Upper lobe of right lung (tissue), 1 donor: ENCODE measurements around the gene UNC5C. TPM values are rescaled to one million over a fixed set of nuclear protein-coding genes. Genes with fewer than 3 reads are reported as not detected.
A peak's percentile ranks its signal among the peaks of the same experiment; 100 is the strongest.

Experiments
- ATAC-seq: fragments of 200-7000 bp; cut with Tn5 transposase; one replicate; pipeline ENCODE4 v1.9.1; 2020; ENCODE audit warnings: mild to moderate bottlenecking, moderate library complexity
- DNase-seq: peaks from one replicate; pipeline ENCODE4 v3.0.0-alpha.2; 2020
- H3K27ac ChIP-seq: fragments of 200-600 bp; one replicate; pipeline ENCODE4 v1.8.0; 2022
- H3K27me3 ChIP-seq: fragments of 200-600 bp; one replicate; pipeline ENCODE4 v1.8.0; 2022; ENCODE audit warnings: mild to moderate bottlenecking
- H3K36me3 ChIP-seq: fragments of 200-600 bp; one replicate; pipeline ENCODE4 v1.8.0; 2022
- H3K4me1 ChIP-seq: fragments of 200-600 bp; one replicate; pipeline ENCODE4 v1.8.0; 2022
- H3K4me3 ChIP-seq: fragments of 200-600 bp; one replicate; pipeline ENCODE4 v1.8.0; 2022; ENCODE audit warnings: mild to moderate bottlenecking
- H3K9me3 ChIP-seq: fragments of 200-600 bp; one replicate; pipeline ENCODE4 v1.8.0; 2022
- intact Hi-C: fragments of 100-400 bp; cut with DNase I; formaldehyde crosslinking; loops from one replicate; pipeline ENCODE4 v1.11.0; 2022
- total RNA-seq: library from RNA; stranded (reverse); fragmentation: NEBNext Ultra II Directional; extraction: Animal tissue kit (Norgen Biotek cat#: 25700); gene quantifications from one replicate; pipeline ENCODE4 v1.2.1, GENCODE V29; 2021
- TF ChIP-seq, protein P1 (sequence below): fragments of 200-600 bp; IDR thresholded peaks from one replicate; pipeline ENCODE4 v1.8.0; 2022; ENCODE audit warnings: antibody characterized with exemption
- donor health status: DM: no; HTN: yes; CAD: no; lungs with severe emphysema.

UNC5C gene
- total RNA-seq, 1 donor from 2014 or later = 6.7 TPM

DNA sequence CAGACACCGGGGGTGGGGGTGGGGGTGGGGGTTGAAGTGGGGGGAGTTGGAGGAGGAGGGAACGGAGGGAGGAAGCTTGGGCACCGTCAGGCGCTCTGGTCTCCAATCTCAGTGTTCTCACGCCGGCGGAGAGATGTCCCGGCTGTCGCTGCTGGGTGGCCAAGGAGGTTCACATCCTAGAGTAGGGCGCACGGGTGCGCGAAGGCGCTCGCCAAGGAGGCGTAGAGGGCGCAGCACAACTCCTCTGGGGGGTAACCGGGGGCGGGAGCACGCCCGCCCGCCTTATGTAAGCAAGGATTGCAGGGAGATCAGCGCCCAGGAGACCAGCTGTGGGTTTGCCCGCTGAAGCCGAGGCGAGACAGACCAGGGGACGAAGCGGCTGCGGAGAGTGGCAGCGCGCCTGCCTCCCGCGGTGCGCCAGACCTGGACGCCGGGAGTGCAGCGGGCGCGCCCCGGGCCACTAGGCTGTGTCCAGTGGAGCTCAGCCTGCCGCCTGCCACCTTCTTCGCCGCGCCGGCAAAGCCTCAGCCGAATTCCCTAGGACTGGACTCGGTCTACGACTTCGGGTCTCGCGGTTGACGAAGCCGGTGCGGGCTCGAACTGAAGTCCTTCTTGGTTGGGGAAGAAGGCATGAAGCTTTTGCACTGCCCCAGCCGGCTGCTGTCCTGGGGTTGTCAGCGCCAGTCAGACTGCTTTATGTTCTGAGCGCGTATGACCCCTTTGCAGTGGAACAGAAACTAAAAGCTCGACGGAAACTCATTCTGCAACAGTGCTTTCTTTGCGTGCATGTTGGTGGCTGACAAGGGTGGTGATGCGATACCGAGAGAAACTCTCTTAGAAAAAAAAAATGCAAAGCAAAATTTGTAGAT, 707 bp upstream of the UNC5C start:
- H3K4me3 ChIP-seq = peak overlapping the region; percentile 56
- H3K27ac ChIP-seq = peak overlapping the region; percentile 84
- no peaks in the 10 kb centered on the region for H3K4me1 ChIP-seq
- TF ChIP-seq, protein P1, sequence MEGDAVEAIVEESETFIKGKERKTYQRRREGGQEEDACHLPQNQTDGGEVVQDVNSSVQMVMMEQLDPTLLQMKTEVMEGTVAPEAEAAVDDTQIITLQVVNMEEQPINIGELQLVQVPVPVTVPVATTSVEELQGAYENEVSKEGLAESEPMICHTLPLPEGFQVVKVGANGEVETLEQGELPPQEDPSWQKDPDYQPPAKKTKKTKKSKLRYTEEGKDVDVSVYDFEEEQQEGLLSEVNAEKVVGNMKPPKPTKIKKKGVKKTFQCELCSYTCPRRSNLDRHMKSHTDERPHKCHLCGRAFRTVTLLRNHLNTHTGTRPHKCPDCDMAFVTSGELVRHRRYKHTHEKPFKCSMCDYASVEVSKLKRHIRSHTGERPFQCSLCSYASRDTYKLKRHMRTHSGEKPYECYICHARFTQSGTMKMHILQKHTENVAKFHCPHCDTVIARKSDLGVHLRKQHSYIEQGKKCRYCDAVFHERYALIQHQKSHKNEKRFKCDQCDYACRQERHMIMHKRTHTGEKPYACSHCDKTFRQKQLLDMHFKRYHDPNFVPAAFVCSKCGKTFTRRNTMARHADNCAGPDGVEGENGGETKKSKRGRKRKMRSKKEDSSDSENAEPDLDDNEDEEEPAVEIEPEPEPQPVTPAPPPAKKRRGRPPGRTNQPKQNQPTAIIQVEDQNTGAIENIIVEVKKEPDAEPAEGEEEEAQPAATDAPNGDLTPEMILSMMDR = no peak
- peaks cover 12% of the 10 kb centered on the region for H3K27me3 ChIP-seq
- ATAC-seq = peak; percentile 71
- peak; percentile 75 for DNase-seq
- intact Hi-C loops = no loop called here
- H3K9me3 ChIP-seq = no peaks in the 10 kb centered on the region
- H3K36me3 ChIP-seq = no peaks in the 10 kb centered on the region

DNA sequence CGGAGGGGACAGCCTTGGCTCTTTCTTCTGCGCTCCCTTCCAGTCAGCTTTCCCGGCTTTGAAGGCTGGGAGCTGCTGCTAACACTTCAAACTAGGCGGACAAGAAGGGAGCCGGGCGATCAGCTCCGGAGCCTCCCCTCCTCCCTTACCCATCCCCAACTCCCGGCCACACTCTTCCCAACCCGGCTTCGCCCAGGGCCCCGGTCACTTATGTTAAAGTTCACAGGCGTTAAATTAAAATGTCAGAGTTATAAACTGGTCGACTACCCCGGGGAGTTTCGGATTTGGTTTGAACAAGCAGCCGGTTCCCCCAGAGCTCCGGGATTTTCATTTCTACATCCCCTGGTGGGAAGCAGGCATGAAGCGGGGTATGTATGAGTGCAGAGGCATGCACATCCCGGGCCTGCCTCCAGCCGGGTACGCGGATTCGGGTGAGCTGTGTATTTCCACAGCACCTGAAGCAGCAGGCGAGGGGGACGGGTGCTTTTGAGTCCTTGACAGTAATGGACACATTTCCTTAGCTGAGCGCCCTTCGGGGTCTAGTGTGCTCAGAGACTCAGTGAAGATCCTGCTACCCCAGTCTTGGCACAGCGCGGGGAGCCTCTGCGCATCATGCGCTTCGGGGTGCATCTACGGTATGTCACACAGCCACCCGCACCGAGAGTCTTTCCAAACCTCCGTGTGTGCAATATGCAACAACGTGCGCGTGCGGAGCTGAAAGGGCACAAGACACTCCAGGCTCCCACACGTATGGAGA, 880 bp downstream of the UNC5C start:
- ATAC-seq (peak; percentile 19), DNase-seq (no peak)
- H3K9me3 ChIP-seq = no peaks in the 10 kb centered on the region
- TF ChIP-seq, protein P1 = no peak
- intact Hi-C loops = no loop called here
- peaks cover 12% of the 10 kb centered on the region for H3K27me3 ChIP-seq
- H3K36me3 ChIP-seq = no peaks in the 10 kb centered on the region
- H3K4me3 ChIP-seq = peak overlapping the region; percentile 56
- H3K4me1 ChIP-seq = no peaks in the 10 kb centered on the region
- H3K27ac ChIP-seq = peak overlapping the region; percentile 84

DNA sequence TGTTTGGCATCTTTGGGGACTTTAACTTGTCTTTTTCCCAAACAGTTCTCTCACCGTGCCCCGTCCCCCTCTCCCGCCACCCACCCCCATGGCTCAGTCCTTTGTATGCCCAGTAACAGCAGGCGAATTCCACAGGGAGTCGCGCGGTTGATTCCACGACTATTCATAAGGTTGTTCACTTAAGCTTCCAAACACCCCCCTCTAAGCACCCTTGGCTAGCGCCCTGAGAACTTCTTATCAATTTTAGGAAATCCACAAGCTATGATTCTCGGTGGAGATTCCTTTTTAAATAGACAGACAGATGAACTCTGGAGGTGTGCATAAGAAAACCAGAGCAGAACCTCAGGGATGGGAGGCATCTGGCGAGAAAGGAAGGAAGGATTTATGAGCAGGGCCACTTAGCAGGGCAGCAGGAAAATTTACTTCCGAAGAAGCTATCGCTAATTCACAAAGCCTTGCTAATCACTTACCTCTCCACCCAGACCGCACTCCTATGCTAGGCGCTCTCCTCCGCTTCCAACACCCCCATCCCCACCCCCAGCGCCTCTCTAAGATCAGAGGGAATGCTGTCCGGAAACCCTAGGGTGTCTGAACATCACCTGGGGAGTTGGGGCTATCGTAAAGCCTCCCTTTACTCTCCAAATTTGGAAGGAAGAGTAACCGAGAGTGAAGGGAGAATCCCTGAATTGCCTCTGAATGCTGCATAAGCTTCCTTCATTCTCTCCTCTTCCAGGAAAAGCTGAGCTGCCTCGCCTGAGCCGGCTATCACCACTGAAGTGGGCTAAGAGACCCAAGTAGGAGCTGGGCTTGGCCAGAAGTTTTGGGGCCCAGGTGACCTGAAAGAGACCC, 1.7 kb downstream of the UNC5C start:
- intact Hi-C loops = no loop called here
- Histone ChIP-seq H3K36me3 (no peaks in the 10 kb centered on the region), H3K4me1 (no peaks in the 10 kb centered on the region), H3K27me3 (peaks cover 12% of the 10 kb centered on the region), H3K27ac (peak overlapping the region; percentile 84), H3K4me3 (peak overlapping the region; percentile 56), H3K9me3 (no peaks in the 10 kb centered on the region)
- TF ChIP-seq, protein P1 = no peak
- ATAC-seq = no peak
- no peak for DNase-seq

- no peak overlapping the region for H3K27ac ChIP-seq
- no peaks in the 10 kb centered on the region for H3K36me3 ChIP-seq
- intact Hi-C loops = no loop called here
- H3K27me3 ChIP-seq = peaks cover 12% of the 10 kb centered on the region
- DNase-seq = no peak
- peak overlapping the region; percentile 56 for H3K4me3 ChIP-seq
- H3K9me3 ChIP-seq = no peaks in the 10 kb centered on the region
- ATAC-seq = no peak
- H3K4me1 ChIP-seq = no peaks in the 10 kb centered on the region
- TF ChIP-seq, protein P1 = no peak
Observed at GRCh38 chr4:95546221-95546620, 2.6 kb downstream of the UNC5C start.

DNA sequence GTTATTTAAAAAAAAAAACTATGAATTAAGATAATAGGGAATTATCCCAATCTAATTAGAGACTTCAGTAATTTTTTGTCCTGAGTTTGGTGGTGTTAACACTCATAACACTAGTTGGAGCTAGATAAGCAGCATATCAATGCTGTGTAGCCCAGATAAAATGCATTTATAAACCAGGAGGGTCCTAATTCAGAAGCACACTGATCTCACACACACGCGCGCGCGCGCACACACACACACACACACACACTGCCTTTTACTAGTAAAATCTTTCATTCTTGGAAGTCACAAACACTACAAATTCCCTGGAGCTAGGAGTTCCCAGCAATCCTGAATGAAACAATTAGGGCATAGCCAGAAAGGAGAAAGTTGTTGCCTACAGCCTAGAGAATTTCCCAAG, 3.2 kb downstream of the UNC5C start:
- Histone ChIP-seq H3K36me3 (no peaks in the 10 kb centered on the region), H3K27ac (no peak overlapping the region), H3K4me1 (no peaks in the 10 kb centered on the region), H3K9me3 (no peaks in the 10 kb centered on the region), H3K4me3 (peak overlapping the region; percentile 56), H3K27me3 (peaks cover 10% of the 10 kb centered on the region)
- DNase-seq (no peak), ATAC-seq (no peak)
- TF ChIP-seq, protein P1 = no peak
- intact Hi-C loops = no loop called here
